ENCODE results near the gene FAM234A. TPM values are rescaled to one million over a fixed set of nuclear protein-coding genes. Genes with fewer than 3 reads are reported as not detected.

Gene FAM234A
- total and polyA plus RNA-seq, 4 donors: 24.1 to 39.7 (median 27.8) TPM

- Histone ChIP-seq H3K4me1 (ENCODE audit: control insufficient read depth in 4 of 4, insufficient read depth in 4 of 4, low read length in 3 of 4) (no peaks in the 10 kb centered on the region), H3K9ac (ENCODE audit: low read depth in 1 of 2, low read length in 2 of 2) (no peak overlapping the region), H3K9me3 (ENCODE audit: control insufficient read depth in 4 of 4, low read length in 3 of 4) (no peaks in the 10 kb centered on the region), H3K4me3 (ENCODE audit: low read depth in 1 of 3, low read length in 3 of 3) (no peak overlapping the region), H3K27me3 (ENCODE audit: control insufficient read depth in 4 of 4, insufficient read depth in 4 of 4, low read length in 3 of 4) (no peaks in the 10 kb centered on the region), H3K36me3 (ENCODE audit: control insufficient read depth in 4 of 4, insufficient read depth in 3 of 4, low read depth in 1 of 4, low read length in 3 of 4) (peaks cover 0 to 25% (median 3%) of the 10 kb centered on the region in 4 donors), H3K27ac (ENCODE audit: low read depth in 1 of 2, low read length in 2 of 2) (no peak overlapping the region)
- WGBS: 95% methylated on average over 14 of the region's 14 CpGs
- DNase-seq (ENCODE audit: low spot score): no peak
- TF ChIP-seq ZBTB33 (IDR thresholded peaks at IDR 0.05) (no peak), YY1 (IDR thresholded peaks at IDR 0.05) (no peak), JUND (IDR thresholded peaks at IDR 0.05) (no peak), EGR1 (IDR thresholded peaks at IDR 0.05; ENCODE audit: low read depth in 2 of 2) (no peak)
Observed at GRCh38 chr16:296276-296675, 61.7 kb downstream of the FAM234A start.

GRCh38 chr16:296806-297510, 62.3 kb downstream of the FAM234A start:
- no peak overlapping the region for H3K27ac ChIP-seq (ENCODE audit: low read depth in 1 of 2, low read length in 2 of 2)
- WGBS: 95% methylated on average over 37 of the region's 37 CpGs

More at GRCh38 chr16:296806-297510, 62.3 kb downstream of the FAM234A start:
- H3K4me3 ChIP-seq (ENCODE audit: low read depth in 1 of 3, low read length in 3 of 3): no peak overlapping the region
- no peak for TF ChIP-seq ATF3 (IDR thresholded peaks at IDR 0.05)
- TF ChIP-seq RXRA (IDR thresholded peaks at IDR 0.05): no peak
- no peak for TF ChIP-seq ZBTB33 (IDR thresholded peaks at IDR 0.05)
- no peak for TF ChIP-seq NR2F2 (IDR thresholded peaks at IDR 0.05)
- no peak for TF ChIP-seq YY1 (IDR thresholded peaks at IDR 0.05)
- no peak for TF ChIP-seq FOXA1 (IDR thresholded peaks at IDR 0.05)
- no peak for TF ChIP-seq SP1 (IDR thresholded peaks at IDR 0.05)
- no peak for TF ChIP-seq CTCF (IDR thresholded peaks at IDR 0.05; ENCODE audit: low read depth, low read length, missing input control)
- no peak for TF ChIP-seq MAX (IDR thresholded peaks at IDR 0.05)
- TF ChIP-seq TAF1 (conservative IDR thresholded peaks at IDR 0.05): no peak
- no peak for TF ChIP-seq HNF4G (IDR thresholded peaks at IDR 0.05)
- no peak for TF ChIP-seq GABPA (IDR thresholded peaks at IDR 0.05 in 1 of 2, conservative IDR thresholded peaks at IDR 0.05 in 1 of 2)
- no peak for TF ChIP-seq JUND (IDR thresholded peaks at IDR 0.05)
- TF ChIP-seq RAD21 (IDR thresholded peaks at IDR 0.05): no peak
- H3K36me3 ChIP-seq (ENCODE audit: control insufficient read depth in 4 of 4, insufficient read depth in 3 of 4, low read depth in 1 of 4, low read length in 3 of 4): peaks cover 0 to 22% (median 3%) of the 10 kb centered on the region in 4 donors
- H3K27me3 ChIP-seq (ENCODE audit: control insufficient read depth in 4 of 4, insufficient read depth in 4 of 4, low read length in 3 of 4): no peaks in the 10 kb centered on the region
- no peaks in the 10 kb centered on the region for H3K9me3 ChIP-seq (ENCODE audit: control insufficient read depth in 4 of 4, low read length in 3 of 4)
- no peak overlapping the region for H3K9ac ChIP-seq (ENCODE audit: low read depth in 1 of 2, low read length in 2 of 2)
- DNase-seq (ENCODE audit: low spot score): no peak
- H3K4me1 ChIP-seq (ENCODE audit: control insufficient read depth in 4 of 4, insufficient read depth in 4 of 4, low read length in 3 of 4): no peaks in the 10 kb centered on the region

Measured in liver (tissue), 9 donors.